ENCODE measurements around the gene HABP4.
A peak's percentile ranks its signal among the peaks of the same experiment; 100 is the strongest.

Gene HABP4

DNA sequence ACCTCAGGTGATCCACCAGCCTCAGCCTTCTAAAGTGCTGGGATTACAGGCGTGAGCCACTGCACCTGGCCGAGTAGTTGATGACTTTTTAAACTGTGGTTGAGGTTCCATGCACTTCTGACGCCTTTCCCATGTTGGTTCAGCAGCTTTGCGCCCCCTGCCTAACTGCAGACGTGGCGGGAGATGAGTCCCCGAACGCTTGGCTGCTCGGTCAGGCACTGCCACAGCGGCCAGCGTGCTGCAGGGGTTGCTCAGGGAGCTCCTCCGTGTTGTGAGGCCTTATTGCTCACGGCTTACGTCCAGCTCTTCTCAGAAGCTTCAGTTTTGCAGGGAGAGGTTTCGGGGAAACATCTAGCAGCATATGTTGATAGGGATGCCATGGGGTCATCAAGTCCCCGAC is 35.3 kb downstream of the HABP4 start:
- Histone ChIP-seq H3K9ac (no peak overlapping the region), H3K27me3 (ENCODE audit: control insufficient read depth, insufficient read depth, low read length) (no peaks in the 10 kb centered on the region), H3K4me2 (ENCODE audit: low read length) (no peak overlapping the region), H2AFZ (no peak overlapping the region), H3K9me3 (ENCODE audit: control insufficient read depth, low read length) (no peaks in the 10 kb centered on the region), H3K27ac (no peak overlapping the region), H3K36me3 (ENCODE audit: control insufficient read depth, insufficient read depth, low read length) (no peaks in the 10 kb centered on the region), H3K79me2 (no peaks in the 10 kb centered on the region), H3K4me1 (no peaks in the 10 kb centered on the region), H3K4me3 (ENCODE audit: low read depth, low read length) (no peak overlapping the region)
- TF ChIP-seq, protein P1, sequence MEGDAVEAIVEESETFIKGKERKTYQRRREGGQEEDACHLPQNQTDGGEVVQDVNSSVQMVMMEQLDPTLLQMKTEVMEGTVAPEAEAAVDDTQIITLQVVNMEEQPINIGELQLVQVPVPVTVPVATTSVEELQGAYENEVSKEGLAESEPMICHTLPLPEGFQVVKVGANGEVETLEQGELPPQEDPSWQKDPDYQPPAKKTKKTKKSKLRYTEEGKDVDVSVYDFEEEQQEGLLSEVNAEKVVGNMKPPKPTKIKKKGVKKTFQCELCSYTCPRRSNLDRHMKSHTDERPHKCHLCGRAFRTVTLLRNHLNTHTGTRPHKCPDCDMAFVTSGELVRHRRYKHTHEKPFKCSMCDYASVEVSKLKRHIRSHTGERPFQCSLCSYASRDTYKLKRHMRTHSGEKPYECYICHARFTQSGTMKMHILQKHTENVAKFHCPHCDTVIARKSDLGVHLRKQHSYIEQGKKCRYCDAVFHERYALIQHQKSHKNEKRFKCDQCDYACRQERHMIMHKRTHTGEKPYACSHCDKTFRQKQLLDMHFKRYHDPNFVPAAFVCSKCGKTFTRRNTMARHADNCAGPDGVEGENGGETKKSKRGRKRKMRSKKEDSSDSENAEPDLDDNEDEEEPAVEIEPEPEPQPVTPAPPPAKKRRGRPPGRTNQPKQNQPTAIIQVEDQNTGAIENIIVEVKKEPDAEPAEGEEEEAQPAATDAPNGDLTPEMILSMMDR (IDR thresholded peaks at IDR 0.05) = no peak

DNA sequence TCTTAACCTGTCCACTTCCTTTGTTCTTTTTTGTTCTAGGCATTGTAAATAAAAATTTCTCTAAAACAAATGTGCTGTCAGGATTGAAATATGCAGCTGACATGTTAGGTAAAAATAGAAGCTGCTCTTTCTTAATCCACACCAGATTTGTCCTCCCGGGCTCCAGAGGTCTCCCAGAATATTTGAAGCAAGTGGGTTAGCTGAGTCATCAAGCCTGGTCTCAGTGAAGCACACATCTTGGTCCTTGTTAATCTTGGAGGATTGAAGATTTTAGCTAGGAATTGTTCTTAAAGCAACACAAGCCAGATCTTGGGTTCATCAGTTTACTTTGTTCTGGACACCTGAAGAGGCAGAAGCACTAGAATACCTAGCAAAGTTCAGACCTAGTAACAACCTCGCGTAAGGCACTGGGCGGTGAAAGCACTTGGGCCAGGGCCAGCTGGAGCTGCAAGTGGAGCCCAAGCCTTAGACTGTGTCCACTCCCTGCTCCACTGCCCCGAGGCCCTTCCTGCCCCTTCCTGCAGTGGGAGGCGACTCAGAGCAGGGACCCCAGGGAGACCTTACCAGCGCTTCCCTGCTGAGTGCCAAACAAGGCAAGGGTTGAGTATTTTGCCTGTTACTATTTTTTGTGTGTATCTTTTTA is 36.5 kb downstream of the HABP4 start:
- peaks cover 2% of the 10 kb centered on the region for H3K4me1 ChIP-seq

DNA sequence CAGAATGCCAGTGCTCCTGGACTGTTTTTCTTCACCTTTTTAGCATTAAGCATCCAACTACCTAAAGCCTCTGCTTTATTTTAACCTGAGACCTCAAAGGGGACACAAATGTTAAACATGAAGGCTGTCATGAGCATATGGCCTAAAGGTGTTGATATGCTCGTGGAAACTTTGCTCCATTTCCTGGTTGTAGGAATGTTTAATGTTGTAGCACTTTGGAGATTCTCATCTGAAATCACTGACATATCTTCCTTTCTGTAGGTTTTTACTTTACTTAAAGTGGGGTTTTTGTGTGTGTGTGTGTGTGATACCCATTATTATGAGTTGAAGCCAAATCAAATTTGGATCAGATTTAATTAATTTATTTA is 37.0 kb downstream of the HABP4 start:
- no peaks in the 10 kb centered on the region for H3K36me3 ChIP-seq (ENCODE audit: control insufficient read depth, insufficient read depth, low read length)
- H3K27ac ChIP-seq = no peak overlapping the region
- H2AFZ ChIP-seq = no peak overlapping the region

More for the DNA sequence above, 36.5 kb downstream of the HABP4 start:
- no peak overlapping the region for H3K9ac ChIP-seq
- no peak overlapping the region for H3K27ac ChIP-seq
- no peaks in the 10 kb centered on the region for H3K9me3 ChIP-seq (ENCODE audit: control insufficient read depth, low read length)
- TF ChIP-seq, protein P1 (IDR thresholded peaks at IDR 0.05) = no peak
- no peaks in the 10 kb centered on the region for H3K27me3 ChIP-seq (ENCODE audit: control insufficient read depth, insufficient read depth, low read length)
- H3K4me3 ChIP-seq (ENCODE audit: low read depth, low read length) = no peak overlapping the region
- no peaks in the 10 kb centered on the region for H3K36me3 ChIP-seq (ENCODE audit: control insufficient read depth, insufficient read depth, low read length)
- no peaks in the 10 kb centered on the region for H3K79me2 ChIP-seq
- H3K4me2 ChIP-seq (ENCODE audit: low read length) = no peak overlapping the region
- H2AFZ ChIP-seq = no peak overlapping the region

DNA sequence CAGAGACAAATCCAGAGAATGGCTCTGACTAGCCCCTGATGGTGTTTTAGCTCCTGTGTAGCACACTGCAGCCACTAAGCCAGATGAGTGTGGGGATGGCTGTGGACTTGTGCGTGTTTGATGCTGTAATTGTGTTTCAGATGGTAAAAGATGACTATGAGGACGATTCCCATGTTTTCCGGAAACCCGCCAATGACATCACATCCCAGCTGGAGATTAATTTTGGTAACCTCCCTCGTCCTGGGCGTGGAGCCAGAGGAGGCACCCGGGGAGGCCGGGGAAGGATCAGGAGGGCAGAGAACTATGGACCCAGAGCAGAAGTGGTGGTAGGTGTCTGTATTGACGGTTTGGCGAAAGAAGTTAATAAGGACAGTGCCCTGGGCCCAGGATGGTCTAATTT is 38.0 kb downstream of the HABP4 start:
- H3K4me3 ChIP-seq (ENCODE audit: low read depth, low read length) = no peak overlapping the region
- H3K4me2 ChIP-seq (ENCODE audit: low read length) = no peak overlapping the region
- H3K27me3 ChIP-seq (ENCODE audit: control insufficient read depth, insufficient read depth, low read length) = no peaks in the 10 kb centered on the region
- no peak overlapping the region for H3K9ac ChIP-seq
- TF ChIP-seq, protein P1 (IDR thresholded peaks at IDR 0.05) = no peak
- peak overlapping the region; percentile 36 for H3K27ac ChIP-seq
- peaks cover 4% of the 10 kb centered on the region for H3K4me1 ChIP-seq
- no peak overlapping the region for H2AFZ ChIP-seq
- no peaks in the 10 kb centered on the region for H3K9me3 ChIP-seq (ENCODE audit: control insufficient read depth, low read length)
- no peaks in the 10 kb centered on the region for H3K79me2 ChIP-seq
- no peaks in the 10 kb centered on the region for H3K36me3 ChIP-seq (ENCODE audit: control insufficient read depth, insufficient read depth, low read length)

More for the DNA sequence above, 37.0 kb downstream of the HABP4 start:
- H3K9me3 ChIP-seq (ENCODE audit: control insufficient read depth, low read length) = no peaks in the 10 kb centered on the region
- TF ChIP-seq, protein P1 (IDR thresholded peaks at IDR 0.05) = no peak
- peaks cover 4% of the 10 kb centered on the region for H3K4me1 ChIP-seq
- H3K4me2 ChIP-seq (ENCODE audit: low read length) = no peak overlapping the region
- H3K9ac ChIP-seq = no peak overlapping the region
- no peaks in the 10 kb centered on the region for H3K27me3 ChIP-seq (ENCODE audit: control insufficient read depth, insufficient read depth, low read length)
- H3K79me2 ChIP-seq = no peaks in the 10 kb centered on the region
- no peak overlapping the region for H3K4me3 ChIP-seq (ENCODE audit: low read depth, low read length)

DNA sequence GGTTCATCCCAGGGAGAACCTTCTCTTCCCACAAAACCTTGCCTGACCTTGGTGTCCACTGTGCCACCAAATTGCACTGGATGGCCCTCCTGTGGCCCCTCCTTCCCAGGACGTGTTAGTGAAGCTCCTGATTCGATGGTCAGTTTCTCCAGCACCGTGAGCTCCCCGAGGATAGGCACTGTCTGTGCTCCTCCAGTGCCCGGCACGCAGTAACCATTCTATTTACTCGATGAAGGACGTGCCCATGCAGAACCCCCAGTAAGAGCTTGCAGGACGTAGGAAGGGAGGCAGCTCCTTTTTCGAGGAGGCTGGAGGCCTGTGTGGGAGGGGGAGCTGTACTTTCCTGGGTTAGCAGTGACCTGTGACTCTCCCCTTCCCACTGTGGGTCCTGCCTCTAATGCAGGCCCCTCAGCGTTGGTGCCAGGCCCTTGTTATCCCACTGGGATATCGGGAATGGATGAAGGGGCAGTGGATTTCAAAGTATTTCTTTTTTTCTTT is 39.6 kb downstream of the HABP4 start:
- Histone ChIP-seq H2AFZ (no peak overlapping the region), H3K36me3 (ENCODE audit: control insufficient read depth, insufficient read depth, low read length) (no peaks in the 10 kb centered on the region), H3K4me1 (peaks cover 4% of the 10 kb centered on the region), H3K9me3 (ENCODE audit: control insufficient read depth, low read length) (no peaks in the 10 kb centered on the region), H3K4me2 (ENCODE audit: low read length) (no peak overlapping the region), H3K4me3 (ENCODE audit: low read depth, low read length) (no peak overlapping the region), H3K27ac (no peak overlapping the region), H3K79me2 (no peaks in the 10 kb centered on the region), H3K9ac (no peak overlapping the region), H3K27me3 (ENCODE audit: control insufficient read depth, insufficient read depth, low read length) (no peaks in the 10 kb centered on the region)
- TF ChIP-seq, protein P1 (IDR thresholded peaks at IDR 0.05) = no peak

Measured in parathyroid adenoma (tissue), 2 donors.